B cell (primary cell): ENCODE data around the gene CHD1. TPM values are rescaled to one million over a fixed set of nuclear protein-coding genes. Genes with fewer than 3 reads are reported as not detected.

Experiments
- ATAC-seq: fragments of 200-7000 bp; cut with Tn5 transposase; one replicate; pipeline ENCODE4 v1.10.0; 2021; ENCODE audit warnings: low read depth, mild to moderate bottlenecking, moderate number of reproducible peaks, moderate library complexity
- CTCF ChIA-PET: fragments of 350-600 bp; sonication (Branson Sonifier 250); formaldehyde crosslinking; loops from one replicate; lab custom pipeline; 2021; ENCODE audit warnings: antibody characterized with exemption, inconsistent platforms; lab: Charles Lee
- POLR2A ChIA-PET: fragments of 350-600 bp; sonication (Branson Sonifier 250); formaldehyde crosslinking; loops from one replicate; lab custom pipeline; 2021; ENCODE audit warnings: antibody characterized with exemption; lab: Charles Lee
- DNase-seq: peaks from one replicate; pipeline ENCODE4 v3.0.0; 2013
- H2AFZ ChIP-seq: 2 replicates; pipeline ENCODE4 v1.6.1; 2012; ENCODE audit warnings: mild to moderate bottlenecking, low read depth, low read length; ENCODE audit not compliant: insufficient read depth, poor library complexity, severe bottlenecking
- H3K27ac ChIP-seq, 2 donors: 1 replicate in 1 of 2; 2 replicates in 1 of 2; pipeline ENCODE4 v1.5.1; 2012 to 2013; ENCODE audit warnings: low read length in 2 of 2, mild to moderate bottlenecking in 2 of 2, moderate library complexity in 1 of 2
- H3K27me3 ChIP-seq, 4 experiments: fragments of 200-600 bp in 1 of 4; sonication (generic) in 1 of 4; replicated peaks in 1 of 4; 1 replicate in 2 of 4; 2 replicates in 2 of 4; pipeline versions ENCODE4 v1.6.1 to v1.7.0; 2013 to 2016; ENCODE audit warnings: low read length in 3 of 4, mild to moderate bottlenecking in 2 of 4, mixed read lengths in 1 of 4, moderate library complexity in 1 of 4; ENCODE audit not compliant: insufficient read depth in 4 of 4, control insufficient read depth in 3 of 4; ENCODE audit errors: control extremely low read depth in 1 of 4
- H3K36me3 ChIP-seq, 2 experiments: replicated peaks in 1 of 2; 1 replicate in 1 of 2; 2 replicates in 1 of 2; pipeline versions ENCODE4 v1.6.1 to v1.7.1; 2013; ENCODE audit warnings: low read length in 1 of 2; ENCODE audit not compliant: insufficient read depth in 2 of 2, control insufficient read depth in 1 of 2; ENCODE audit errors: control extremely low read depth in 1 of 2, extremely low read depth in 1 of 2
- H3K4me1 ChIP-seq, 2 donors: fragments of 200-600 bp in 1 of 2; sonication (generic) in 1 of 2; 1 replicate in 1 of 2; 2 replicates in 1 of 2; pipeline versions ENCODE4 v1.5.1 to v1.6.1; 2013 to 2017; ENCODE audit warnings: low read length in 2 of 2; ENCODE audit not compliant: control insufficient read depth in 2 of 2, insufficient read depth in 2 of 2
- H3K4me2 ChIP-seq: replicated peaks from 2 replicates; pipeline ENCODE3; 2012; ENCODE audit warnings: mild to moderate bottlenecking, low read depth, low read length; ENCODE audit not compliant: poor library complexity, severe bottlenecking
- H3K4me3 ChIP-seq, 5 experiments: fragments of 200-600 bp in 1 of 5; sonication (generic) in 1 of 5; 1 replicate in 3 of 5; 2 replicates in 2 of 5; pipeline versions ENCODE4 v1.5.1 to v1.7.0; 2011 to 2016; ENCODE audit warnings: low read length in 4 of 5, mild to moderate bottlenecking in 4 of 5, low read depth in 2 of 5, control low read depth in 1 of 5, moderate library complexity in 1 of 5; ENCODE audit not compliant: insufficient read depth in 1 of 5; ENCODE audit errors: control extremely low read depth in 1 of 5, extremely low read depth in 1 of 5
- H3K79me2 ChIP-seq: fragments of 200-600 bp; sonication (generic); one replicate; pipeline ENCODE4 v1.6.0; 2016; ENCODE audit warnings: low read length; ENCODE audit not compliant: control insufficient read depth, insufficient read depth
- H3K9ac ChIP-seq: fragments of 200-600 bp; sonication (generic); 2 replicates; pipeline ENCODE4 v1.6.1; 2017; ENCODE audit warnings: mild to moderate bottlenecking, low read length, moderate library complexity
- H3K9me3 ChIP-seq, 3 donors: one replicate each; pipeline versions ENCODE4 v1.6.1 to v1.7.1; 2013; ENCODE audit warnings: low read length in 2 of 3; ENCODE audit not compliant: control insufficient read depth in 2 of 3, insufficient read depth in 1 of 3; ENCODE audit errors: control extremely low read depth in 1 of 3
- H4K20me1 ChIP-seq: 2 replicates; pipeline ENCODE4 v1.6.0; 2012; ENCODE audit warnings: mild to moderate bottlenecking, low read length; ENCODE audit not compliant: insufficient read depth, control insufficient read depth, poor library complexity, severe bottlenecking
- H3K27ac Mint-ChIP-seq: one replicate; pipeline ENCODE4 v1.8.0; 2021; ENCODE audit warnings: mixed read lengths
- H3K27me3 Mint-ChIP-seq: one replicate; pipeline ENCODE4 v1.8.0; 2021; ENCODE audit warnings: mixed read lengths
- H3K4me1 Mint-ChIP-seq: one replicate; pipeline ENCODE4 v1.8.0; 2021; ENCODE audit warnings: mixed read lengths
- H3K4me3 Mint-ChIP-seq: one replicate; pipeline ENCODE4 v1.8.0; 2021; ENCODE audit warnings: mixed read lengths
- H3K9me3 Mint-ChIP-seq: one replicate; pipeline ENCODE4 v1.8.0; 2022; ENCODE audit warnings: mixed read lengths; ENCODE audit not compliant: insufficient read depth
- EZH2 ChIP-seq: IDR thresholded peaks from 2 replicates; pipeline ENCODE4 v1.6.1; 2012; ENCODE audit warnings: borderline replicate concordance, low read depth, mild to moderate bottlenecking, moderate library complexity, low read length; ENCODE audit not compliant: insufficient read depth, poor library complexity, severe bottlenecking
- WGBS: methylation state at CpG from one replicate; pipeline ENCODE4 v1.1.5; 2013; ENCODE audit warnings: missing lambda C conversion rate; ENCODE audit not compliant: insufficient coverage; 5-methylcytosine and 5-hydroxymethylcytosine counted together
- intact Hi-C: fragments of 100-400 bp; cut with micrococcal nuclease; formaldehyde crosslinking; loops from one replicate; pipeline ENCODE4 v1.10.0; 2022
- polyA plus RNA-seq: library from polyadenylated mRNA; depleted of rRNA; stranded (reverse); fragments of >200 nt; gene quantifications from 2 replicates; pipeline ENCODE4 v1.2.3, GENCODE V29; 2012
- total RNA-seq, 2 donors: library from RNA; stranded (reverse); fragments of 120-200 nt in 1 of 2; gene quantifications; 1 replicate in 1 of 2; 2 replicates in 1 of 2; pipeline versions ENCODE4 v1.2.3 to v1.2.4, GENCODE V29; 2013 to 2022
- TF ChIP-seq, protein P1 (sequence below): fragments of 200-600 bp; IDR thresholded peaks from one replicate; pipeline ENCODE4 v1.8.0; 2022; ENCODE audit warnings: antibody characterized with exemption, mild to moderate bottlenecking

Gene CHD1
- total and polyA plus RNA-seq, 2 donors (not counting 1 experiment from before 2014, with no cell fraction given), result 27.8 to 91.4 TPM

DNA sequence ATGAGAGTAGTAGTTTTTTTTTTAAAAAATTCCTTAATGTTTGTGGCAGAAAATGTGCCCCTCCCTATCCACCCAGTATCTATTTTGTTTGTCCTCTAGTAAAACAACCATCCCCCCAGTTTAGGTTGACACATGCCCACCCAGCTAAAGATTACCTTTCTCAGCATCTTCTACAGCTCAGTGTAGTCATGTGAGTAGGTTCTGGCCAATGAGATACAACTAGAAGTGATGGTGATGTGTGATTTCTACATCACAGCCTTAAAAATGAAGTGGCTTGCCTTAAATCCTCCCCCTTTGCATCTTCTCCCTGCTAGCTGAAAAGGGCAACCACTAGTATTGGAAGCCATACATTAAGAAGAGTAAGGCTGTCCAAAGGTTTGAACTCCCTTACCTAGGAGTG is 14.9 kb downstream of the CHD1 start:
- CTCF ChIA-PET, result interaction anchor here (0.7 to 5.2 kb wide), 9 partner anchors 8 to 146 kb away, joined by 3 to 50 read pairs (median 4); no protein-coding TSS in a partner anchor
- no peak overlapping the region for H3K4me3 Mint-ChIP-seq
- H3K9me3 ChIP-seq, result no peaks in the 10 kb centered on the region
- H3K4me2 ChIP-seq, result peak overlapping the region; percentile 0
- H3K27me3 Mint-ChIP-seq, result no peaks in the 10 kb centered on the region
- H3K27me3 ChIP-seq, result no peaks in the 10 kb centered on the region
- H3K27ac ChIP-seq, result no peak overlapping the region
- intact Hi-C loops, result no loop called here
- H2AFZ ChIP-seq, result no peak overlapping the region
- no peak overlapping the region for H3K4me3 ChIP-seq
- peak overlapping the region; percentile 64 for H3K27ac Mint-ChIP-seq
- H4K20me1 ChIP-seq, result peaks cover 55% of the 10 kb centered on the region
- H3K36me3 ChIP-seq, result peaks cover 0 to 27% of the 10 kb centered on the region in 2 experiments
- H3K4me1 Mint-ChIP-seq, result peaks cover 60% of the 10 kb centered on the region
- no peak overlapping the region for H3K9ac ChIP-seq
- no peaks in the 10 kb centered on the region for H3K9me3 Mint-ChIP-seq
- POLR2A ChIA-PET, result interaction anchor here (1.2 kb wide), 1 partner anchor 16 kb away, joined by 4 read pairs; no protein-coding TSS in a partner anchor
- H3K79me2 ChIP-seq, result peaks cover 97% of the 10 kb centered on the region
- no peak for DNase-seq
- peak; percentile 43 for ATAC-seq
- H3K4me1 ChIP-seq, result peaks cover 12 to 14% of the 10 kb centered on the region in 2 donors
- TF ChIP-seq, protein P1, sequence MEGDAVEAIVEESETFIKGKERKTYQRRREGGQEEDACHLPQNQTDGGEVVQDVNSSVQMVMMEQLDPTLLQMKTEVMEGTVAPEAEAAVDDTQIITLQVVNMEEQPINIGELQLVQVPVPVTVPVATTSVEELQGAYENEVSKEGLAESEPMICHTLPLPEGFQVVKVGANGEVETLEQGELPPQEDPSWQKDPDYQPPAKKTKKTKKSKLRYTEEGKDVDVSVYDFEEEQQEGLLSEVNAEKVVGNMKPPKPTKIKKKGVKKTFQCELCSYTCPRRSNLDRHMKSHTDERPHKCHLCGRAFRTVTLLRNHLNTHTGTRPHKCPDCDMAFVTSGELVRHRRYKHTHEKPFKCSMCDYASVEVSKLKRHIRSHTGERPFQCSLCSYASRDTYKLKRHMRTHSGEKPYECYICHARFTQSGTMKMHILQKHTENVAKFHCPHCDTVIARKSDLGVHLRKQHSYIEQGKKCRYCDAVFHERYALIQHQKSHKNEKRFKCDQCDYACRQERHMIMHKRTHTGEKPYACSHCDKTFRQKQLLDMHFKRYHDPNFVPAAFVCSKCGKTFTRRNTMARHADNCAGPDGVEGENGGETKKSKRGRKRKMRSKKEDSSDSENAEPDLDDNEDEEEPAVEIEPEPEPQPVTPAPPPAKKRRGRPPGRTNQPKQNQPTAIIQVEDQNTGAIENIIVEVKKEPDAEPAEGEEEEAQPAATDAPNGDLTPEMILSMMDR, result no peak
- TF ChIP-seq EZH2, result no peak

DNA sequence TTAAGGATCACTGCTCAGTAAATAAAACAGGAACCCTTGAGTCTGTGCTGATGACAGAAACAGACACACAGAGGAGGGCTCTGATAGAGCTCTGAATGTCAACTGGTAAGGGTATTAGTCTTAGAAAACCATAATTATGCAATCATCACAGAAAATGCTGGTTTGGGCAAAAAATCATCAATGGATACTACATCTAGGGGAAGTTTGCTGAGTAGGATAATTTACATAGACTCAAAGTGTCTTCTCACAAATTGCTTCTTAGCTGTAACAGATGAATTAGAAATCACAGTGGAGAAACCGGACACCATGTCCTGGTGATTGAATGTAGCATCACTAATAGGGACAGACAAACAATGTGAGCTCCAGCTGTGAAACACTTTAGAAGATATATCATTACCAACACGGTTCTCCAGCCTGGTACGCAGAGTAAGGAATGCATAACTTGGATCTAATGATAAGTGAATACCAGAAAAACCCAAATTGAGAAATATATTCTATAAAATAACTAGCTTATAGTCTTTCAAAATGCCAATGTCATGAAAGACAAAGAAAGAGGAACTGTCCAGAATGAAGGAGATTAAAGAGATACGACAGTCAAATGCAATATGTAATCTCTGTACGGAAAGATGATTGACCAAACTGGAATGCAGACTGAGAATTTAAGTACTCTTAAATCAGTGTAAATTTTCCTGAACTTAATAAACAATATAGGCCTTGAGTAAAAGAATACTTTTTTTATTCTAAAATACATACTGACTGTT is 17.3 kb downstream of the CHD1 start:
- WGBS, result no CpG with 5 or more reads among the region's 5 CpGs
- Mint-ChIP-seq H3K4me3 (no peak overlapping the region), H3K27me3 (no peaks in the 10 kb centered on the region), H3K9me3 (no peaks in the 10 kb centered on the region), H3K27ac (peak overlapping the region; percentile 11), H3K4me1 (peaks cover 57% of the 10 kb centered on the region)
- intact Hi-C loops, result no loop called here
- Histone ChIP-seq H3K4me3 (no peak overlapping the region), H4K20me1 (peaks cover 36% of the 10 kb centered on the region), H3K79me2 (peaks cover 93% of the 10 kb centered on the region), H3K4me1 (peaks cover 10 to 15% of the 10 kb centered on the region in 2 donors), H3K4me2 (peak overlapping the region; percentile 8), H3K27me3 (no peaks in the 10 kb centered on the region), H3K27ac (peak overlapping the region in 1 of 2 donors; percentile 36), H2AFZ (no peak overlapping the region), H3K9me3 (no peaks in the 10 kb centered on the region), H3K36me3 (peaks cover 0 to 13% of the 10 kb centered on the region in 2 experiments), H3K9ac (no peak overlapping the region)
- TF ChIP-seq, protein P1, result no peak
- TF ChIP-seq EZH2, result no peak
- DNase-seq (no peak), ATAC-seq (no peak)
- ChIA-PET POLR2A (interaction anchor here (0.7 kb wide), 1 partner anchor 18 kb away, joined by 3 read pairs; the partner anchor contains the start of gene CHD1), CTCF (interaction anchor here (1.0 to 5.2 kb wide), 4 partner anchors 116 to 149 kb away, joined by 3 to 50 read pairs (median 4); no protein-coding TSS in a partner anchor)
